HCT116 (cell line): ENCODE results near the gene PDZRN4. TPM values are rescaled to one million over a fixed set of nuclear protein-coding genes. Genes with fewer than 3 reads are reported as not detected.

Experiments used
- ATAC-seq: fragments of 200-7000 bp; cut with Tn5 transposase; 2 replicates; pipeline ENCODE4 v1.9.1; 2020; ENCODE audit warnings: mild to moderate bottlenecking, moderate library complexity
- BruUV-seq: library from RNA; stranded (reverse); fragments of 400-500 nt; replicated peaks from 2 replicates; lab custom pipeline; 2021; lab: Mats Ljungman, UMichigan
- CTCF ChIA-PET: fragments of 300-600 bp; sonication (Branson Sonifier 250); formaldehyde crosslinking; loops from one replicate; lab custom pipeline; 2021; ENCODE audit warnings: antibody characterized with exemption; lab: Charles Lee
- POLR2A ChIA-PET: fragments of 300-600, 350-600 bp; sonication (Branson Sonifier 250); formaldehyde crosslinking; loops from one replicate; lab custom pipeline; 2021; ENCODE audit warnings: antibody characterized with exemption; lab: Charles Lee
- RAD21 ChIA-PET, 2 experiments: fragments of 300-600 bp; sonication (Branson Sonifier 250); formaldehyde crosslinking; loops; one replicate each; lab custom pipeline; 2023; ENCODE audit warnings: low total read pairs in 2 of 2; ENCODE audit not compliant: uncharacterized antibody in 2 of 2, unreplicated experiment in 2 of 2, low non-redundant PET in 1 of 2; lab: Charles Lee
- DNase-seq: peaks from one replicate; pipeline ENCODE4 v3.0.0-alpha.2; 2010; ENCODE audit warnings: low read depth, low spot score
- H2AFZ ChIP-seq: fragments of 200-600 bp; shearing (Covaris generic), sonication (generic); 2 replicates; pipeline ENCODE4 v1.6.1; 2017; ENCODE audit warnings: low read depth, mixed run types, mixed read lengths, antibody characterized with exemption, low read length; ENCODE audit not compliant: poor library complexity, severe bottlenecking
- H3K27ac ChIP-seq: 2 replicates; pipeline ENCODE4 v1.5.1; 2012; ENCODE audit warnings: low read depth, low read length
- H3K27me3 ChIP-seq: fragments of 200-600 bp; sonication (generic); 2 replicates; pipeline ENCODE4 v1.6.1; 2016; ENCODE audit warnings: mixed run types, low read length, mixed read lengths; ENCODE audit not compliant: insufficient read depth
- H3K36me3 ChIP-seq, 2 experiments: fragments of 200-500 bp in 1 of 2; fragments of 200-600 bp in 1 of 2; sonication (Bioruptor generic) in 1 of 2; sonication (generic) in 1 of 2; 2 replicates each; pipeline versions ENCODE4 v1.5.1 to v1.6.1; 2014 to 2016; ENCODE audit warnings: low read length in 2 of 2, inconsistent platforms in 1 of 2, mixed read lengths in 1 of 2, mixed run types in 1 of 2; ENCODE audit not compliant: insufficient read depth in 2 of 2, control insufficient read depth in 1 of 2
- H3K4me1 ChIP-seq, 2 experiments: fragments of 200-600 bp in 1 of 2; sonication (generic) in 1 of 2; 2 replicates each; pipeline versions ENCODE4 v1.5.1 to v1.6.1; 2012 to 2017; ENCODE audit warnings: low read length in 2 of 2, inconsistent platforms in 1 of 2, mild to moderate bottlenecking in 1 of 2, mixed read lengths in 1 of 2, mixed run types in 1 of 2, moderate library complexity in 1 of 2; ENCODE audit not compliant: insufficient read depth in 2 of 2, control insufficient read depth in 1 of 2
- H3K4me2 ChIP-seq: fragments of 200-600 bp; sonication (generic); 2 replicates; pipeline ENCODE4 v1.6.1; 2017; ENCODE audit warnings: mixed run types, low read length, mixed read lengths
- H3K4me3 ChIP-seq, 2 experiments: fragments of 200-600 bp in 1 of 2; sonication (generic) in 1 of 2; replicated peaks in 1 of 2; 2 replicates each; pipeline ENCODE4 v1.5.1; 2011 to 2016; ENCODE audit warnings: low read length in 2 of 2, control low read depth in 1 of 2, low read depth in 1 of 2, mild to moderate bottlenecking in 1 of 2, mixed read lengths in 1 of 2, mixed run types in 1 of 2
- H3K79me2 ChIP-seq: fragments of 200-600 bp; sonication (generic); 2 replicates; pipeline ENCODE4 v1.6.1; 2017; ENCODE audit warnings: mild to moderate bottlenecking, mixed run types, low read length, moderate library complexity, mixed read lengths; ENCODE audit not compliant: insufficient read depth
- H3K9ac ChIP-seq: fragments of 200-600 bp; sonication (generic); 2 replicates; pipeline ENCODE4 v1.6.1; 2016; ENCODE audit warnings: low read length, mixed read lengths
- H3K9me2 ChIP-seq: fragments of 200-600 bp; sonication (generic), shearing (Covaris generic); 2 replicates; pipeline ENCODE4 v1.6.1; 2017; ENCODE audit warnings: mixed run types, mild to moderate bottlenecking, moderate library complexity; ENCODE audit not compliant: insufficient read depth
- H3K9me3 ChIP-seq, 2 experiments: fragments of 200-500 bp in 1 of 2; fragments of 200-600 bp in 1 of 2; sonication (Bioruptor generic) in 1 of 2; sonication (generic) in 1 of 2; 2 replicates each; pipeline ENCODE4 v1.6.1; 2014 to 2017; ENCODE audit warnings: low read length in 2 of 2, mixed read lengths in 2 of 2, inconsistent platforms in 1 of 2, low read depth in 1 of 2, mild to moderate bottlenecking in 1 of 2, mixed run types in 1 of 2, moderate library complexity in 1 of 2; ENCODE audit not compliant: control insufficient read depth in 1 of 2, insufficient read depth in 1 of 2
- H4K20me1 ChIP-seq: fragments of 200-600 bp; sonication (generic), shearing (Covaris generic); 2 replicates; pipeline ENCODE4 v1.6.1; 2017; ENCODE audit warnings: mixed run types, mild to moderate bottlenecking, moderate library complexity; ENCODE audit not compliant: insufficient read depth
- CBX3 ChIP-seq: IDR thresholded peaks from 2 replicates; pipeline ENCODE4 v1.6.1; 2012; ENCODE audit warnings: low read depth
- EGR1 ChIP-seq: IDR thresholded peaks from 2 replicates; pipeline ENCODE4 v1.6.1; 2012; ENCODE audit warnings: low read depth
- EZH2phosphoT487 ChIP-seq: fragments of 200-600 bp; IDR thresholded peaks from 2 replicates; pipeline ENCODE4 v1.6.1; 2018; ENCODE audit warnings: antibody characterized with exemption, borderline replicate concordance
- JUND ChIP-seq: IDR thresholded peaks from 2 replicates; pipeline ENCODE4 v1.6.1; 2012
- POLR2A ChIP-seq: IDR thresholded peaks from 2 replicates; pipeline ENCODE4 v1.7.0; 2011; ENCODE audit warnings: borderline replicate concordance; ENCODE audit not compliant: insufficient read depth, insufficient read length; ENCODE audit errors: extremely low read depth
- POLR2AphosphoS5 ChIP-seq: IDR thresholded peaks from 2 replicates; pipeline ENCODE4 v1.6.1; 2011; ENCODE audit warnings: mild to moderate bottlenecking, low read depth, low read length, moderate library complexity
- RAD21 ChIP-seq: IDR thresholded peaks from 2 replicates; pipeline ENCODE4 v1.6.1; 2012; ENCODE audit warnings: low read depth, mild to moderate bottlenecking
- TCF7L2 ChIP-seq: IDR thresholded peaks from 2 replicates; pipeline ENCODE4 v1.7.0; 2011; ENCODE audit warnings: borderline replicate concordance, inconsistent platforms; ENCODE audit not compliant: insufficient read depth, insufficient read length; ENCODE audit errors: extremely low read depth
- YY1 ChIP-seq: IDR thresholded peaks from 2 replicates; pipeline ENCODE4 v1.6.1; 2011; ENCODE audit warnings: low read length, low read depth, moderate library complexity, mild to moderate bottlenecking; ENCODE audit not compliant: insufficient replicate concordance; ENCODE audit errors: extremely low read depth
- intact Hi-C: fragments of 100-400 bp; cut with micrococcal nuclease; formaldehyde crosslinking; loops from 2 replicates; pipeline ENCODE4 v1.10.0; 2022
- total RNA-seq: library from RNA; stranded (reverse); gene quantifications from one replicate; pipeline ENCODE4 v1.2.1, GENCODE V29; 2021; ENCODE audit not compliant: unreplicated experiment
- TF ChIP-seq, protein P1 (sequence below), 3 experiments: fragments of 200-600 bp in 1 of 3; sonication (generic) in 1 of 3; IDR thresholded peaks in 2 of 3; conservative IDR thresholded peaks in 1 of 3; 2 replicates each; pipeline ENCODE4 v1.5.1; 2012 to 2017; ENCODE audit warnings: low read depth in 2 of 3, low read length in 2 of 3, antibody characterized with exemption in 1 of 3, borderline replicate concordance in 1 of 3, control low read depth in 1 of 3, mild to moderate bottlenecking in 1 of 3, mixed read lengths in 1 of 3, mixed run types in 1 of 3, moderate library complexity in 1 of 3; ENCODE audit not compliant: insufficient read depth in 1 of 3
- TF ChIP-seq, protein P2 (sequence below): IDR thresholded peaks from 2 replicates; pipeline ENCODE4 v1.6.1; 2012

Gene PDZRN4
- total RNA-seq, 1 experiment from 2014 or later, result not detected

DNA sequence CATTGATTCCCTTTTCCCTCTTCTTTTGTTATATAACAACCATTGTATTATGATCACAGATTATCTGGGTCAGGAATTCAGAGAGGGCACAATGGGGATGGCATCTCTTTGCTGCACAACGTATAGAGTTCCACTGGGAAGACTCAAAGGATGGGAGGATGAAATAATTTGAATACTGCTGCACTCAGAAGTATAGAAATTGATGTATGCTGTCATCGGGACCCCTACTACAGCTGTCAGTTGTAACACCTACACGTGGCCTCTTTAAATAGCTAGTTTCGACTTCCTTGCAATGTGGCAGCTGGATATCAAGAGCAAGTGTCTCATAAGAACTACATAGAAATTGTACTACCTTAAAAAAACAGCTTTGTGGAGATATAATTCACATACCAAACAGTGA is 408.1 kb downstream of the PDZRN4 start:
- H3K36me3 ChIP-seq, result no peaks in the 10 kb centered on the region
- H3K4me3 ChIP-seq, result no peak overlapping the region
- intact Hi-C loops, result no loop called here
- H3K27me3 ChIP-seq, result no peaks in the 10 kb centered on the region
- DNase-seq (no peak), ATAC-seq (no peak)
- no peaks in the 10 kb centered on the region for H3K79me2 ChIP-seq
- H3K4me2 ChIP-seq, result no peak overlapping the region
- ChIA-PET RAD21 (no interaction called here), CTCF (no interaction called here), POLR2A (no interaction called here)
- H3K9ac ChIP-seq, result no peak overlapping the region
- no peak for TF ChIP-seq CBX3
- TF ChIP-seq YY1, result no peak
- no peak for TF ChIP-seq RAD21
- no peak for TF ChIP-seq POLR2A
- TF ChIP-seq EGR1, result no peak
- TF ChIP-seq, protein P1, sequence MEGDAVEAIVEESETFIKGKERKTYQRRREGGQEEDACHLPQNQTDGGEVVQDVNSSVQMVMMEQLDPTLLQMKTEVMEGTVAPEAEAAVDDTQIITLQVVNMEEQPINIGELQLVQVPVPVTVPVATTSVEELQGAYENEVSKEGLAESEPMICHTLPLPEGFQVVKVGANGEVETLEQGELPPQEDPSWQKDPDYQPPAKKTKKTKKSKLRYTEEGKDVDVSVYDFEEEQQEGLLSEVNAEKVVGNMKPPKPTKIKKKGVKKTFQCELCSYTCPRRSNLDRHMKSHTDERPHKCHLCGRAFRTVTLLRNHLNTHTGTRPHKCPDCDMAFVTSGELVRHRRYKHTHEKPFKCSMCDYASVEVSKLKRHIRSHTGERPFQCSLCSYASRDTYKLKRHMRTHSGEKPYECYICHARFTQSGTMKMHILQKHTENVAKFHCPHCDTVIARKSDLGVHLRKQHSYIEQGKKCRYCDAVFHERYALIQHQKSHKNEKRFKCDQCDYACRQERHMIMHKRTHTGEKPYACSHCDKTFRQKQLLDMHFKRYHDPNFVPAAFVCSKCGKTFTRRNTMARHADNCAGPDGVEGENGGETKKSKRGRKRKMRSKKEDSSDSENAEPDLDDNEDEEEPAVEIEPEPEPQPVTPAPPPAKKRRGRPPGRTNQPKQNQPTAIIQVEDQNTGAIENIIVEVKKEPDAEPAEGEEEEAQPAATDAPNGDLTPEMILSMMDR (IDR thresholded peaks at IDR 0.05 in 2 of 3, conservative IDR thresholded peaks at IDR 0.05 in 1 of 3; ENCODE audit: borderline replicate concordance in 1 of 3, insufficient read depth in 1 of 3, low read depth in 2 of 3, low read length in 2 of 3), result no peak
- H3K27ac ChIP-seq, result no peak overlapping the region
- H3K4me1 ChIP-seq, result no peaks in the 10 kb centered on the region
- H3K9me3 ChIP-seq, result no peaks in the 10 kb centered on the region
- no peak overlapping the region for H2AFZ ChIP-seq
- H4K20me1 ChIP-seq, result no peaks in the 10 kb centered on the region
- BruUV-seq, result no TSS peak
- no peaks in the 10 kb centered on the region for H3K9me2 ChIP-seq

DNA sequence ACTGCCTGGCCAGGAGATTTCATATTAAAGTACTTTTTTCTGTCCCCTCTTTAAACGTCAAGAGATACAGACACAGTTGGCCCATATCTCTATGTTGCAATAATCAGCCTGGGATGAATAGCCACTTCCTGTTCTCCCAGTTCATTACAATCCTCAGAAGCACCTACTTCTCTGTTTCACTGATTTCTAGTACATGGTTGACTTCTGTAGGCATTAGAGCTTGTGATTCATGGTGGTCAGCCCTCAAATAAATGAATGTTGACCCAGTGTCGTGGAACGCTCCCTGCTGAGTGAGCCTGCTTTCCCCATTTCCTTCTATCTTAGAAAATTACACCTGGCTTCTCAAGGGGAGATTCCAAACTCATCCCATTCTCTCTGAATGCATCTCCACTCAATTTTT is 416.7 kb downstream of the PDZRN4 start:
- ATAC-seq, result no peak
- RAD21 ChIA-PET, result no interaction called here
- Histone ChIP-seq H3K4me1 (no peaks in the 10 kb centered on the region), H3K27ac (no peak overlapping the region), H2AFZ (no peak overlapping the region), H3K9me2 (no peaks in the 10 kb centered on the region), H3K36me3 (no peaks in the 10 kb centered on the region), H3K79me2 (no peaks in the 10 kb centered on the region), H3K4me3 (no peak overlapping the region), H3K9me3 (no peaks in the 10 kb centered on the region), H3K27me3 (no peaks in the 10 kb centered on the region), H4K20me1 (no peaks in the 10 kb centered on the region; the same call in 1 of the 2 replicates), H3K9ac (no peak overlapping the region), H3K4me2 (no peak overlapping the region)
- BruUV-seq, result no TSS peak
- intact Hi-C loops, result no loop called here
- DNase-seq, result no peak
- CTCF ChIA-PET, result no interaction called here
- POLR2A ChIA-PET, result no interaction called here
- TF ChIP-seq EZH2phosphoT487 (no peak), JUND (no peak), POLR2AphosphoS5 (no peak), CBX3 (no peak), TCF7L2 (no peak), POLR2A (no peak), RAD21 (no peak)
- TF ChIP-seq, protein P2, sequence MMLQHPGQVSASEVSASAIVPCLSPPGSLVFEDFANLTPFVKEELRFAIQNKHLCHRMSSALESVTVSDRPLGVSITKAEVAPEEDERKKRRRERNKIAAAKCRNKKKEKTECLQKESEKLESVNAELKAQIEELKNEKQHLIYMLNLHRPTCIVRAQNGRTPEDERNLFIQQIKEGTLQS, result no peak
- TF ChIP-seq, protein P1 (IDR thresholded peaks at IDR 0.05 in 2 of 3, conservative IDR thresholded peaks at IDR 0.05 in 1 of 3; ENCODE audit: borderline replicate concordance in 1 of 3, insufficient read depth in 1 of 3, low read depth in 2 of 3, low read length in 2 of 3), result no peak
